Vagina (tissue), 2 donors: ENCODE results near the gene NAA80. TPM values are rescaled to one million over a fixed set of nuclear protein-coding genes. Genes with fewer than 3 reads are reported as not detected.

ENCODE experiments used
- DNase-seq, 2 donors: peaks; one replicate each; pipeline ENCODE4 v3.0.0-alpha.2; 2017; ENCODE audit errors: extremely low spot score in 2 of 2
- H3K27ac ChIP-seq: fragments of 200-600 bp; sonication (generic); one replicate; pipeline ENCODE4 v1.5.1; 2019
- H3K27me3 ChIP-seq: fragments of 200-600 bp; sonication (generic); one replicate; pipeline ENCODE4 v1.5.1; 2019
- H3K36me3 ChIP-seq, 2 donors: fragments of 200-600 bp; sonication (generic); one replicate each; pipeline ENCODE4 v1.5.1; 2017 to 2019
- H3K4me1 ChIP-seq: fragments of 200-600 bp; sonication (generic); one replicate; pipeline ENCODE4 v1.5.1; 2019
- H3K4me3 ChIP-seq, 2 donors: fragments of 200-600 bp; sonication (generic); 1 replicate in 1 of 2; 2 replicates in 1 of 2; pipeline ENCODE4 v1.5.1; 2016 to 2019
- H3K9me3 ChIP-seq: fragments of 200-600 bp; sonication (generic); one replicate; pipeline ENCODE4 v1.5.1; 2019
- CTCF ChIP-seq, 3 experiments: fragments of 450-650 bp in 2 of 3; fragments of 200-600 bp in 1 of 3; sonication (generic) in 1 of 3; IDR thresholded peaks; one replicate each; pipeline ENCODE4 v1.5.1; 2017 to 2019; ENCODE audit warnings: antibody characterized with exemption in 3 of 3, mild to moderate bottlenecking in 2 of 3, moderate library complexity in 2 of 3
- POLR2A ChIP-seq, 2 donors: fragments of 450-650 bp; IDR thresholded peaks; one replicate each; pipeline ENCODE4 v1.6.1; 2017; ENCODE audit warnings: antibody characterized with exemption in 2 of 2, mild to moderate bottlenecking in 2 of 2, moderate library complexity in 2 of 2
- POLR2AphosphoS5 ChIP-seq, 2 donors: sonication (generic); formaldehyde crosslinking; IDR thresholded peaks; one replicate each; pipeline ENCODE4 v1.9.0; 2017; ENCODE audit warnings: antibody characterized with exemption in 2 of 2, mild to moderate bottlenecking in 2 of 2, low read depth in 1 of 2; ENCODE audit not compliant: insufficient read depth in 1 of 2
- intact Hi-C: fragments of 100-400 bp; cut with DNase I; formaldehyde crosslinking; loops from one replicate; pipeline ENCODE4 v1.15.1; 2023
- total RNA-seq: library from RNA; depleted of rRNA; stranded (reverse); fragments of >200 nt; gene quantifications from one replicate; pipeline ENCODE4 v1.2.3, GENCODE V29; 2016

Gene NAA80
- total RNA-seq, 1 donor from 2014 or later: 10.1 TPM

DNA sequence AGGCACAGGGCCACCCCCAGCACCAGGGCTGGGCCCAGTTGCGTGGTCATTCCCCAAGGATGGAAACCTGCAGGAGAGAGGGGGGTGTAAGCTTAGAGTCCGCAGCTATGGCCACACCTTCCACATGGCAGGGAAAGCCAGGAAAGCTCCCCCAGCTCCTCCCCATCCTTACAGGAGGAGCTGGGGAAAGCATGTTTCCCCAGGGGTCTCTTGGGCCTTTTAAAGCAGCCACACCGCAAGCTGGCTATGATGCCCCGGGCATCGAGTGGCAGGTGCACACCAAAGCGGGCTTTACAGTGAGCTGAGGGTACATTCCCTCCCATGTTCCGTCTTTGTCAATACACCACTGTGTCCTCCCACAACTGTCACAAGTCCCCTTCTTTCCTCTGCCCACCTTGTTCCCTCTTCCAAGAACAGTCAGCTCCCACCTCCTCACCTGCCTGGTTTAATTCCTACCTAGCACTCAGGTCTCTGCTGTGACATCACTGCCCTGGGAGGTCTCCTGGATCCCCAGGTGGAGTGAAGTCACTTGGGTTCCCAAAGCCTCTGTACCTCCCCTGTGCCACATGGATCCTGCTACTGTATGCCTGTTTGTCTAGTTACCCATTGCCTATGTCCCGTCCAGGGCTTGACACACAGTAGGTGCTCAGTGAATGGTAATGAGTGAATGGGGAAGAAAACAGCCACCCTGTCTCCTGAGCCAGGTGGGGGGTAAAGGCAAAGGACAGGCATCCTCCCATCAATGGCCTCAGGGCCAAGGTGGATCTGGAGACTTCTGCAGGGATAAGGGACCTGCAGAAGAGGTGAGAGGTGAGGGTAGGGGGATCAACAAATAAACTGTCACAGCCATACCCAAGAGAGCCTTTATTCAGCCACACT is 3.4 kb downstream of the NAA80 start:
- Histone ChIP-seq H3K9me3 (no peaks in the 10 kb centered on the region), H3K4me3 (no peak overlapping the region), H3K4me1 (peaks cover 50% of the 10 kb centered on the region), H3K36me3 (peaks cover 0 to 5% of the 10 kb centered on the region in 2 donors), H3K27ac (no peak overlapping the region), H3K27me3 (no peaks in the 10 kb centered on the region)
- TF ChIP-seq POLR2A (IDR thresholded peaks at IDR 0.05): no peak
- TF ChIP-seq POLR2AphosphoS5 (IDR thresholded peaks at IDR 0.05; ENCODE audit: insufficient read depth in 1 of 2, low read depth in 1 of 2): no peak
- TF ChIP-seq CTCF (IDR thresholded peaks at IDR 0.05): no peak
- no peak for DNase-seq
- intact Hi-C loops: no loop called here

DNA sequence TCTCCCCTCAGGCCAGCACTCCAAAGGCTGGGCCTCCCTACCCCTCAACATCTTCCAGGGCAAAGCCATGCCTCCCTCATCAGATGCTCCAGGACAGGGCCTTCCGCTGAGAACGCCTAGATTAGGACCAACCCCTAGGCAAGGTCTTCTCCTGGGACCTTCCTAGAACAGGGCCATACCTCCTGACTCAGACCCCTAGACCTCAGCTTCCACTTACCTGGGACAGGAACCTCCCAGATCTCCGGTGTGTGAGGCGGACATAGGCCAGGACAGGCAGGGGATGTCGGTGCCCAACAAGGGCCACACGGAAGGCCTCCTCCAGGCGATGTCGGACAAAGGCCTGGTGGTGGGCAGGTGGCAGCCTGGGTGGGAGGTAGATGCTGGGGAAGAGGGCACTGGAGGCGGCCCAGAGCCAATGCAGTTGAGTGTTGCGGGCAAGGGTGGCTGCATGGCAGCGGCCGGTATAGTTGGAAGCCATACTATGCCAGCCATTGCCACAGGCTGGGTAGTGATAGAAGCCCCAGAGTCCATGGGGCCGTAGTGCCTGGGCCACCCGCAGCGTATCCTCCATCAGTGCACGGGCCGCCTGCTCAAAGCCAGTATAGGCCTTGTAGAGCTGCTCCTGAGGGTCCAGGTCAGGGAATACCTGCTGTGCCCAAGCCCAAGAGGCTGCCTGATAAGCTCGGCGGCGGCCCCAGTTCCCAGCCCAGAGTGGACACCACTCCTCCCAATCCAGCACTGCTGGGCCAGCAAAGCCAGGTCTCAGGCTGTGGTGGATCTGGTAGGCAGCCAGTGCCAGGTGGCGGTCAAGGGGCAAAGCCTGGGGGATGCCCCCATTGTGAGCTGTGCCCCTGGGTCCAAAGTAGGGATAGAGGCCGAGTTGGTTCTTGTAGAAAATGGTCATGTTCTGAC is 4.5 kb downstream of the NAA80 start:
- Histone ChIP-seq H3K9me3 (no peaks in the 10 kb centered on the region), H3K27me3 (no peaks in the 10 kb centered on the region), H3K27ac (no peak overlapping the region), H3K4me1 (peaks cover 45% of the 10 kb centered on the region), H3K36me3 (peaks cover 0 to 11% of the 10 kb centered on the region in 2 donors), H3K4me3 (no peak overlapping the region)
- intact Hi-C loops: no loop called here
- DNase-seq: no peak
- TF ChIP-seq POLR2AphosphoS5 (IDR thresholded peaks at IDR 0.05; ENCODE audit: insufficient read depth in 1 of 2, low read depth in 1 of 2) (no peak), CTCF (IDR thresholded peaks at IDR 0.05) (no peak), POLR2A (IDR thresholded peaks at IDR 0.05) (no peak)

DNA sequence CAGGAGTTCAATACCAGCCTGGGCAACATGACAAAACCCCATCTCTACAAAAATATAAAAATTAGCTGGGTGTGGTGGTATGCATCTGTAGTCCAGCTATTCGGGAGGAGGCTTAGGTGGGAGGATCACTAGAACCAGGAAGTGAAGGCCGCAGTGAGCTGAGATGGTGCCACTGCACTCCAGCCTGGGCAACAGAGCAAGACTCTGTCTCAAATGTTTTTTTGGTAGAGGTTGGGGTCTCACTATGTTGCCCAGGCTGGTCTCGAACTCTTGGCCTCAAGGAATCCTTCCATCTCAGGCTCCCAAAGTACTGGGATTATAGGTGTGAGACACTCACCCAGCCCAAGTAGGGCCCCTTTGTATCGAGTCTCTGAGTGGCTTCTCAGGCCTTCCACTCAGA is 5.1 kb downstream of the NAA80 start:
- intact Hi-C loops: no loop called here
- TF ChIP-seq POLR2AphosphoS5 (IDR thresholded peaks at IDR 0.05; ENCODE audit: insufficient read depth in 1 of 2, low read depth in 1 of 2) (no peak), CTCF (IDR thresholded peaks at IDR 0.05) (no peak)
- Histone ChIP-seq H3K9me3 (no peaks in the 10 kb centered on the region), H3K27ac (no peak overlapping the region), H3K27me3 (no peaks in the 10 kb centered on the region), H3K4me3 (no peak overlapping the region), H3K4me1 (peaks cover 44% of the 10 kb centered on the region), H3K36me3 (peaks cover 0 to 18% of the 10 kb centered on the region in 2 donors)
- DNase-seq: no peak

DNA sequence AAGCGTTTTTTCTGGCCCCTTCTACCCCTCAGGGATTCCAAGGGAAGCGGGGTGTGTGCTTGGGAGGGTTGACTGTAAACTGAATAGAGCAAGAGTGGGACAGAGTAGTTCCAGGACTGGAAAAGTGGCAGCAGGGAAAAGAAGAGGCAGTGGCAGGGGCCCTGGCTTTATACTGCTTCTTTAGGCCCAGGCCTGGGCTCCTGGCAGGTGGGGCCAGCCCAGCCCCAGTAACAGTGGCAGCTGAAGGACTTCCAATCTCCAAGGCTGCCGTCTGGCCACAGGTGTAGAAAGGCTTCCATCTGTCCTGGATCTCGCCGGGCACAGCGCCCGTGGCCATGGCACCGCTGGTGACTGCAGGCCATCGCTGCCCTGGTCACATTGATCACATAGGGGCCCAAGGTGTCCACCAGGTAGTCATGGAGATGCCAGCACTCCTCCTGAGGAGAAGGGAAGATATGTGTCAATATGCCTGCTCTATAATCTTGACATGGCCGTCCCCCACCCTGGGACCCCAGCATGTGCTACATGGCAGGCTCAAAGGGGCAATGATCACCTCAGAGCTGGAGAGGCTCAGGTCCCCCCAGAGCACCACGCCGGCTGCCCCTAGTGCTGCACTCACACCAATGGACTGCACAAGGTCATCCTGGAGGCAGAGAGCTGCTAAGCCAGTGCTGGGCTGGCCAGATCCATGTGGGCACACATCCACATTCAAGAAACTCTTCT is 6.0 kb downstream of the NAA80 start:
- no peak for TF ChIP-seq POLR2A (IDR thresholded peaks at IDR 0.05)
- no peak for TF ChIP-seq CTCF (IDR thresholded peaks at IDR 0.05)
- no peak for TF ChIP-seq POLR2AphosphoS5 (IDR thresholded peaks at IDR 0.05; ENCODE audit: insufficient read depth in 1 of 2, low read depth in 1 of 2)
- peaks cover 0 to 27% of the 10 kb centered on the region in 2 donors for H3K36me3 ChIP-seq
- H3K4me3 ChIP-seq: peak overlapping the region in 1 of 2 donors; percentile 84
- DNase-seq: no peak
- H3K9me3 ChIP-seq: no peaks in the 10 kb centered on the region
- H3K27ac ChIP-seq: peak overlapping the region; percentile 68
- no peaks in the 10 kb centered on the region for H3K27me3 ChIP-seq
- intact Hi-C loops: no loop called here
- H3K4me1 ChIP-seq: peaks cover 37% of the 10 kb centered on the region
